Mesenchymal stem cell (in vitro differentiated cells and primary cell): ENCODE data around the gene GFRA3.

Source experiments
- DNase-seq: peaks from one replicate; pipeline ENCODE4 v3.0.0-alpha.2; 2013
- H2AFZ ChIP-seq: one replicate; pipeline ENCODE4 v1.6.1; 2013; ENCODE audit warnings: low read depth, mild to moderate bottlenecking, control low read depth, inconsistent platforms, low read length, moderate library complexity
- H2AK5ac ChIP-seq: 2 replicates; pipeline ENCODE4 v1.6.1; 2013; ENCODE audit warnings: low read length, moderate library complexity, mild to moderate bottlenecking, inconsistent platforms; ENCODE audit not compliant: severe bottlenecking
- H2BK120ac ChIP-seq: one replicate; pipeline ENCODE4 v1.6.1; 2013; ENCODE audit warnings: low read depth, mild to moderate bottlenecking, inconsistent platforms, low read length, moderate library complexity
- H2BK12ac ChIP-seq, 2 experiments: one replicate each; pipeline ENCODE4 v1.6.1; 2013; ENCODE audit warnings: inconsistent platforms in 2 of 2, low read length in 2 of 2, mild to moderate bottlenecking in 2 of 2, moderate library complexity in 2 of 2, control low read depth in 1 of 2
- H2BK15ac ChIP-seq: one replicate; pipeline ENCODE4 v1.6.1; 2013; ENCODE audit warnings: mild to moderate bottlenecking, low read depth, inconsistent platforms; ENCODE audit not compliant: poor library complexity, severe bottlenecking
- H2BK5ac ChIP-seq: 2 replicates; pipeline ENCODE4 v1.6.1; 2013; ENCODE audit warnings: low read depth, mild to moderate bottlenecking, low read length, control low read depth, inconsistent platforms; ENCODE audit not compliant: poor library complexity, severe bottlenecking
- H3K14ac ChIP-seq, 2 experiments: one replicate each; pipeline ENCODE4 v1.6.1; 2013; ENCODE audit warnings: inconsistent platforms in 2 of 2, low read length in 2 of 2, control low read depth in 1 of 2, mild to moderate bottlenecking in 1 of 2, moderate library complexity in 1 of 2
- H3K18ac ChIP-seq, 2 experiments: one replicate each; pipeline ENCODE4 v1.6.1; 2013; ENCODE audit warnings: inconsistent platforms in 2 of 2, low read length in 2 of 2, control low read depth in 1 of 2, low read depth in 1 of 2, mild to moderate bottlenecking in 1 of 2
- H3K23ac ChIP-seq, 2 experiments: one replicate each; pipeline ENCODE4 v1.6.1; 2013; ENCODE audit warnings: inconsistent platforms in 2 of 2, low read length in 2 of 2, mild to moderate bottlenecking in 2 of 2, moderate library complexity in 2 of 2, control low read depth in 1 of 2
- H3K27ac ChIP-seq: 2 replicates; pipeline ENCODE4 v1.5.1; 2013; ENCODE audit warnings: mild to moderate bottlenecking, moderate library complexity, low read length, control low read depth, inconsistent platforms; ENCODE audit not compliant: poor library complexity, severe bottlenecking
- H3K27me3 ChIP-seq, 2 experiments: 2 replicates each; pipeline versions ENCODE4 v1.6.1 to v1.7.0; 2013; ENCODE audit warnings: low read length in 2 of 2, mild to moderate bottlenecking in 2 of 2, moderate library complexity in 2 of 2, control low read depth in 1 of 2, inconsistent platforms in 1 of 2; ENCODE audit not compliant: control insufficient read depth in 1 of 2, insufficient read depth in 1 of 2
- H3K36me3 ChIP-seq, 2 experiments: 2 replicates each; pipeline versions ENCODE4 v1.6.1 to v1.7.0; 2013; ENCODE audit warnings: low read length in 2 of 2, control low read depth in 1 of 2, inconsistent platforms in 1 of 2, low read depth in 1 of 2, mild to moderate bottlenecking in 1 of 2; ENCODE audit not compliant: insufficient read depth in 2 of 2, control insufficient read depth in 1 of 2
- H3K4ac ChIP-seq, 2 experiments: one replicate each; pipeline ENCODE4 v1.6.1; 2013; ENCODE audit warnings: inconsistent platforms in 2 of 2, low read length in 2 of 2, mild to moderate bottlenecking in 2 of 2, moderate library complexity in 2 of 2, control low read depth in 1 of 2, low read depth in 1 of 2
- H3K4me1 ChIP-seq: 2 replicates; pipeline ENCODE4 v1.6.1; 2013; ENCODE audit warnings: low read depth, low read length, control low read depth; ENCODE audit not compliant: control insufficient read depth, insufficient read depth
- H3K4me2 ChIP-seq: 2 replicates; pipeline ENCODE4 v1.6.1; 2013; ENCODE audit warnings: low read length, mild to moderate bottlenecking, inconsistent platforms; ENCODE audit not compliant: poor library complexity, severe bottlenecking
- H3K4me3 ChIP-seq, 2 experiments: 2 replicates each; pipeline versions ENCODE4 v1.5.1 to v1.7.0; 2013; ENCODE audit warnings: low read length in 2 of 2, mild to moderate bottlenecking in 2 of 2, control low read depth in 1 of 2, low read depth in 1 of 2; ENCODE audit not compliant: insufficient read depth in 1 of 2
- H3K79me1 ChIP-seq: replicated peaks from 2 replicates; pipeline ENCODE4 v1.6.1; 2013; ENCODE audit warnings: mild to moderate bottlenecking, control low read depth, low read length, inconsistent platforms; ENCODE audit not compliant: poor library complexity, severe bottlenecking
- H3K9ac ChIP-seq: 2 replicates; pipeline ENCODE4 v1.7.0; 2013; ENCODE audit warnings: mild to moderate bottlenecking, low read length, moderate library complexity
- H3K9me3 ChIP-seq: 2 replicates; pipeline ENCODE4 v1.7.0; 2013; ENCODE audit warnings: mild to moderate bottlenecking, low read length; ENCODE audit not compliant: control insufficient read depth
- H4K8ac ChIP-seq: one replicate; pipeline ENCODE4 v1.6.1; 2013; ENCODE audit warnings: inconsistent platforms, mild to moderate bottlenecking, low read length, moderate library complexity
- H4K91ac ChIP-seq: one replicate; pipeline ENCODE4 v1.6.1; 2013; ENCODE audit warnings: mild to moderate bottlenecking, low read length, inconsistent platforms
- WGBS: methylation state at CpG from one replicate; pipeline ENCODE4 v1.1.7; 2013; ENCODE audit warnings: mixed read lengths; 5-methylcytosine and 5-hydroxymethylcytosine counted together

Gene GFRA3

DNA sequence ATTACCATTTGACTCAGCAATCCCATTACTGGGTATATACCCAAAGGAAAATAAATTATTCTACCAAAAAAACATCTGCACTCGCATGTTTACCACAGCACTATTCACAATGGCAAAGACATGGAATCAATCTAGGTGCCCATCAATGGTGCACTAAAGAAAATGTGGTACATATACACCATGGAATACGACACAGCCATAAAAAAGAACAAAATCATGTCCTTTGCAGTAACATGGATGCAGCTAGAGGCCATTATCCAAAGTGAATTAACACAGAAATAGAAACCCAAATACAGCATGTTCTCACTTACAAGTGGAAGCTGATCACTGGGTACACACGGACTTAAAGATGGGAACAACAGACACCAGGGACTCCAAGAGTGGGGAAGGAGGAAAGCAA is 63.4 kb downstream of the GFRA3 start:
- no peak overlapping the region for H3K14ac ChIP-seq
- H4K91ac ChIP-seq, result no peak overlapping the region
- H3K4me2 ChIP-seq, result no peak overlapping the region
- WGBS, result 95% methylated on average over 3 of the region's 3 CpGs
- H3K4me1 ChIP-seq, result peaks cover 3% of the 10 kb centered on the region
- no peak overlapping the region for H3K27ac ChIP-seq
- H3K36me3 ChIP-seq, result peaks cover 9 to 25% of the 10 kb centered on the region in 2 experiments
- peaks cover 11% of the 10 kb centered on the region for H3K79me1 ChIP-seq
- no peak overlapping the region for H2BK5ac ChIP-seq
- H3K23ac ChIP-seq, result no peak overlapping the region
- no peak overlapping the region for H2AFZ ChIP-seq
- H2BK120ac ChIP-seq, result no peak overlapping the region
- no peak overlapping the region for H3K18ac ChIP-seq
- H2BK12ac ChIP-seq, result no peak overlapping the region
- H3K4me3 ChIP-seq, result no peak overlapping the region
- H2AK5ac ChIP-seq, result no peak overlapping the region
- H4K8ac ChIP-seq, result no peak overlapping the region
- no peaks in the 10 kb centered on the region for H3K9me3 ChIP-seq
- no peaks in the 10 kb centered on the region for H3K27me3 ChIP-seq
- no peak overlapping the region for H3K4ac ChIP-seq
- H2BK15ac ChIP-seq, result no peak overlapping the region
- no peak for DNase-seq
- no peak overlapping the region for H3K9ac ChIP-seq
